Measurements from ENCODE around the gene RRP36.
A peak's percentile ranks its signal among the peaks of the same experiment; 100 is the strongest.
"Not testable (repeated sequence)": the region's sequence is repeated elsewhere in the genome, so short reads cannot be mapped to it uniquely, and the experiment has no call there.

RRP36 gene

DNA sequence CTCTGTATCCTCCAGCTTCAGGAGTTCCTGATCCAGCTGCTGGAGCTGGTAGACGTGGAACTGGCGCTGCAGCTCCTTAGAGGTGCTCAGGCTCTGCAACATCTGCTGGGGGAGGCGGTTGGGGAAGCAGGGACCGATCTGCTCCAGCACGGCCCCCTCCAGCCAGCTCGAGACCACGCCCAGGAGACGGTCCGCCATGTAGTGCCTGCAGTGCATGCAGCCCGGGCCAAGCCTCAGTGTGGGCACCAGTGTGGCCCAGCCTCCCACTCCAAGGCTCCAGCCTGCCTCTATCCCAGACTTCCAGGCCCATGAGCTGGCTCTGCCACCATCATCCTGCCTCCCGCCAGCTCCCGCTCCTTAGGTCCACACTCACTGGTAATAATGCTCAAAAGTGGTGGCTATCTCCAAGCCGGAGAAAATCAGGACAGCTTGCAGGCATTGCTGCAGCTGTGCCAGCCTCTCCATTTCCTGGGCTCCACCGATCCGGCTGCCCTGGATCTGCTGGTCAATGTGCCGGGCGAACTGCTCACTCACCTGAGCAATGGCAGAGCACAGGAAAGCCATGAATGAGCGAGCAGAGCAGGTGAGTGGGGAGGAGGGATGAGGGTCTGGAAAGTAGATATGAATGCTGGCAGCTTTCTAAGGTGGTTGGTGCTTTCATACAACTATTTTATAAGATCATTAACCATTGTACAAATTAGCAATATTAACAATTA, 19.3 kb downstream of the RRP36 start:
- DNase-seq = no peak

DNA sequence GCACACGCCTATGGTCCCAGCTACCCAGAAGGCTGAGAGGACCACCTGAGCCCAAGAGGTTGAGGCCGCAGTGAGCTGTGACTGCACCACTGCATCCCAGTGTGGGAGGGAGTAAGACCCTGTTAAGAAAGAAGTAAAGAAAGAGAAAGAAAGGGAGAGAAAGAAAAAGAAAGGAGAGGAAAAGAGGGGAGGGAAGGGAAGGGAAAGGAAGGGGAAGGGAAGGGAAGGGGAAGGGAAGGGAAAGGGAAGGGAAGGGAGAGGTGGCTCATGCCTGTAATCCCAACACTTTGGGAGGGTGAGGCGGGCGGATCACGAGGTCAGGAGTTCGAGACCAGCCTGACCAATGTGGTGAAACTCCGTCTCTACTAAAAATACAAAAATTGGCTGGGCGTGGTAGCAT, 20.1 kb downstream of the RRP36 start:
- not testable (repeated sequence) for DNase-seq

DNA sequence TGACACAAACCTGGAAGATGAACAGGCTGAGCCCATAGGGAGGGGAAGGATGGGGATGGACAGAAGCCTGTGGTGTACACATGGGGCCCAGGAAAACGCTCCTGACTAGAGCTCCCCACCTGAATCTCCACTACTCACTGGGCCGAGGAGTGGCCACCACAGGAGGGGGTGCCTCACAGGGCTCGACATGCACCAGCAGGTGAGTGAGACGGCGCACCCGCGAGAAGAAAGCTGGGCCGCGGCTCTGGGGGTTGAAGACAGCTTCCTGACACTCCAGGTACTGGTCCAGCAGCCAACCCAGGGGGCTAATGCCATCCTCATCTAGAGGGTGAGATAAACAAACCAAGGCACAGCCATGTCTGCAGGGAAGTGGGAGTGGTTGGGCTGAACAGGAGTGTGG, 21.9 kb downstream of the RRP36 start:
- DNase-seq = no peak

DNA sequence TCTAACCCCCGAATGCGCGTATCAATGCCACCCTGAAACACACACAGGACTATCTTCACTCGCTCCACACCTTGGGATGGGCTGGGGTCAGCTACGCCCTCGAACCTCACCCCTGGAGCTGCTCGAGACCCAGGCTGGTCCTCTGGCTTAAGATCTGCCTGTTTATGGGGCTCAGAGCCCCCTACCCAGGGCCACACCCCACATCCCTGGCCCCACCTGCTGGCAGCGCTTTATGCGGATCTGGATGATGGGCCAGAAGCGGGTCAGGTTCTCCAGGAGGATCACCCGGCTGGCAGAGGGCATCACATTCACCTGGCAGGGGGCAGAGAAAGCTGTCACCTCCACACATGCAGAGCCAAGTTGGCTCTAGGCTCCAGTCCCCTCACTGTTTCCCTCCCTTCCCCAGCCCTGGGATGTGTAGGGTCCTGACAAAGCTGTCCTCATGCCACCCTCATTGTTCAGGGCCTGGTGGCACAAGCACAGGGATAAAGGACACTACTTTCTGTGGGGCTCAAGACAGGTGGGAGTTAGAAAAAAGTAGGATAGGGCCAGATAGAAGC, 24.0 kb downstream of the RRP36 start:
- DNase-seq = no peak

DNA sequence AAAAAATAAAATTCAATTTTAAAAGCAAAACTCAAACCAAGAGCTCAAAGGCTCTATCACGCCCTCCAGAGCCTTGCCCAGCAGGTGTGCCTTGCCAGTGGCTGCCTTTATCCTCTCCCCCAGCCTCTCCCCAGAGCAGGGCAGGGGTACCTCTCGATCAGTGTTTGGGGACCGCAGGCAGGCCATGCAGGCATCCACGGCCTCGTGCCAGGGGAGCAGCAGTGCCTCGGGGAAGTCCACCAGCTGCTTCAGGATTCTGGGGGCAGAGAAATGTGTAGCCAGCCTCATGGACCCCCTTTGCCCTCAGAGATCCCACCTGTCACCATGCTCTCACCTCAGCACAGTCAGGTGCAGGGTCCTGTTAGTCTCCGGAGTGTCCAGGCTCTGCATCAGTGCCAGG, 26.6 kb downstream of the RRP36 start:
- no peak for DNase-seq

DNA sequence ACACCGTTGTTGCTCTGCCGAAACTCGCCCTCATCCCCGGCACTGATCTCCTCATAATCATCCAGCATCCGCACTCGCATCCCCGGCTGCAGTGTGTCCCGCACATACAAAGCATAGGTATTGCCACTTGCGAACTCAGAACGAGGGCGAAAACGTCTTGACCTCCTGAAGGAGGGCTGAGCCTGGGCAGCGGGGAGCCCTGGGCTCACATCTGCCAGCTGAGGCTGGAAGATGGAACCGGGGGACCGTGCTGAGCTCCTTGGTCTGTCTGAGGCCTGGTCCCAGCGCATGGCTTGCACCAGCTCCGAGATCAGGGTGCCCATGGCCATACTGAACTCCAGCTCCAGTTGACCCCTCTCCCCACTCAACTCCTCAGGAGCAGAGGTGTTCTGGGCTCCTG, 29.6 kb downstream of the RRP36 start:
- no peak for DNase-seq

DNA sequence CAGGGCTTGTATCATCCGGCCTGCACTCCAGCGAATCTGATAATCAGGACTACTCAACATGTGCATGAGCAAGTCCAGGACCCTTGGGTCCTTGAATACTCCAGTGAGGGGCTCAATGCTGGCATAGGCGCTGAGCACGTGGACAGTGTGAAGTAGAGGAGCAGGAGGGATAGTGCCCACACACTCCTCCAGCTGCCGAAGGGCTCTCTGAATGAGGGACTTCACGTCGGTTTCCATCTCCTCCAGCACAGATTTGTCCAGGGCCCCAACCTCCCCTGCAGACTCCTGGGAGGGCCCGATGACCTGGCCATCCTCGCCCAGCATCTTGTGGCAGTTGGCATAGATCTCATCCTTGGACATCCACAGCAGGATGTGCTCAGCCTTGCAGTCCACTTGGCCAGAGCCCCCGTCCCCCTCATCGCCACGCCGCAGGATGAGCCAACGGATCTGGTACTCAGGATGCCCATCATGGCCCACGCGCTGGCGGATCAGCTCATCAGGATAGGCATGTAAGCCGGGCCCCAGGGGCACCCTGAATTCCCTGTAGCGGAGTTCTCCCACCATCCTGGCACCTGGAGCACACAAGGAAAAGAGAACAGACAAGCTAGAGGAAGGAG, 30.9 kb downstream of the RRP36 start:
- DNase-seq = no peak

DNA sequence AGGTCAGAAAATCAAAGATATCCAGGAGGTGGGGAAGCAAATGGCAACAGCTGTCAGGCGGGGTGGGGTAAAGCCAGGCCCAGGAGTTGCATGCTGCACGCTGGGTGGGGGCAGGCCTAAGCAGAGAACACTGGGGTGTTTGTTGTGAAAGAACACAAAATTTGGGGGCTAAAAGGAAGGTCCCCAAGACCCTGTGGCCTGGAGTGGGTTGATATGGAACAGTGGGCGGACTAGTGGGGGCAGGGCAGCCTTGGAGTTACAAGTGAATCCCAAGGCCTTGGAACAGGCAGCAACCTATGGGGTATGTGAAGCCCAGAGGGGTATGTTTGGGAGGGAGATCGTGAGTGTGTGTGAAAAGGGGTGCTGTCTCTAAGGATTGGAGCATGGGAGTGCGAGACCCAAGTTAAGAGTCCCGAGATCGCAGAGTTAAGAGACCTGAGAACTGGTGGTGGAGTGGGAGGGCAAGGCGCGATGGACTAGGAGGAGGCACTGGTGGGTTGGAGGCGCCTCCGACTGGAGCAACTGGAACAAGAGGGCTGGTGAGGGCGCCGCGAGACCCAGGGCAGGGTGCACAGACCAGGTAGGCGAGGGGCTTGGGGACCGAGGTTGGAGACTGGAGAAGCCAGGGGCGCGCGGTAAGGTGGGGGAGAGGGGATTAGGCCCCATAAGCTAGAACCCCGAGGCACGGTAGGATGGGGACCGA, 31.6 kb downstream of the RRP36 start:
- no peak for DNase-seq

DNA sequence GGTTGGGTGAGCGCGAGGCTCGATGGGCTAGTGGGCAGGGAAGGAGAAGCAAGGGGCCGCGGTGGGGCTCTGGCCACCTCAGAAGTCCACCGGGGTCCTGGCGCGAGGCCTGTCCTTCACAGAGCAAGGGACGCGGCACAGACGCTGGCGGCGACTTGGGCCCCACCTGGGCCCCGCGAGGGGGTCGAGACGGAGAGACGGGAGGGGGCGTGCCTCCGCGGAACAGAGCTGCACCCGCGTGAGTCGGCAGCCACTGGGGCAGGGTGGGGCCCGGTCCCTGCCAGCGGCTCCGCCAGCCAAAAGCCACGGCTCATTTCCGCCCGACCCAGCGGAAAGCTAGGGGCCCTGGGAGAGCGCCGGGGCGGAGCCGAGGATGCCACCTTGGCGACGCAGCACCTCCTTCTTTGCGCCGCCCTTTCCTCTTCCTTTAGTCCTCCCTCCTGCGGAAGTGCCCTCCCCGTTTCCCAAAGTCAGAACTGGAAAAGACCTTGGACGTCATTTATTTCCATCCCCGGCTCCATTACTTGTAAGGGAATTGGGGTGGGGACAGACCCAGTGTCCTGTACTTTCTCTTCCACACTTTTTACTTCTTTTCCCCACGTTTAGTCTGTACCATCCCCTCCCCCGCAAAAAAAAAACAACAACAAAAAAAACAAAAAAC, 32.3 kb downstream of the RRP36 start, which contains the start of gene CUL7:
Gene CUL7, minus strand, starts transcription at position 307 of the 661 bp plus-strand sequence. CDS start 1,063 bp downstream, outside the sequence.
- DNase-seq = peak; percentile 97

DNA sequence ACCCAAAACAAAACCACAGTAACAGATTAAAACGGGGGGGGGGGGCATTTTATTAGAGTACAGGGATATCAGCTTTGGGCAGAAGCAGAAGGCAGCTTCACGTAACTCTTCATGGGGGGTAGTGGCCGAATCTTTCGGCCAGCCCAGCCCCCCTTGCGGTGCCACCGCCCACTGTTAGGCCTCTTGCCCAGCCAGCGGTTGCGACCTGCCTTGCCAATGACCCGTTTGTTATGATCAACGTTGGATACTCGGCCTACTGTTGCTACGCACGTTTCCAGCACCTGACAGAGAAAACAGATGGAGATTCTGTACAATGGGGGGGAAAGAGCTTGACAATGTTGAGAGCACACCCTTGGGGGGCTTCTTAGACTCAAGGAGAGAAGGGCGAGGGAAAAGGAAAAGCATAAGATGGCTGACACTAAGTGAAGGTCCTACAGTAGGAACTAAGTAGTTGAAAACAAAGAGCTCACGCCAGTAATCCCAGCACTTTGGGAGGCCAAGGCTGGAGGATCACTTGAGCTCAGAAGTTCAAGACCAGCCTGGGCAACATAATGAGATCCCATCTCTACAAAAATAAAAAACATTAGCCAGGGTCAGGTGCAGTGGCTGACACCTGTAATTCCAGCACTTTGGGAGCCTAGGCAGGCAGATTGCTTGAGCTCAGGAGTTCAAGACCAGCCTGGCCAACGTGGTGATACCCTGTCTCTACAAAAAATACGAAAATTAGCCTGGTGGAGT, 33.0 kb downstream of the RRP36 start:
- no peak for DNase-seq

DNA sequence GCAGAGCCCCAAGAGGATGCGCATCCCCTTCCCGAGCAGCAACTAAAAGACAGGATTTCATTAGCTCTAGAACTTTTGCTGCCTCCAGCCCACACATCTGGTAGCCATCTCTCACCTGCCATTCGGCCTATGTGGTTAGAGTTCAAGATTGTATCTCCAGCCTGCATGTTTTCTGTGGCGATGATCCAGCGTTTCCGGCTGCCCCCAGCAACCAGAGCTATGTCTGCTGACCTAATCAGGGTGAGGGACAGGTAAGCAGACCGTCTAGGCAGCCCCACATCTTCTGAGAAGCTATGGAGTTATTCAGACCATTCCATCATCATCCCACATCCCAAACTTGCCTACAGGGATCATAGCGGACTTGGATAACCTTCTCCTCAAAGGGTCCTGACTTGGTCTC, 34.5 kb downstream of the RRP36 start:
- no peak for DNase-seq

DNA sequence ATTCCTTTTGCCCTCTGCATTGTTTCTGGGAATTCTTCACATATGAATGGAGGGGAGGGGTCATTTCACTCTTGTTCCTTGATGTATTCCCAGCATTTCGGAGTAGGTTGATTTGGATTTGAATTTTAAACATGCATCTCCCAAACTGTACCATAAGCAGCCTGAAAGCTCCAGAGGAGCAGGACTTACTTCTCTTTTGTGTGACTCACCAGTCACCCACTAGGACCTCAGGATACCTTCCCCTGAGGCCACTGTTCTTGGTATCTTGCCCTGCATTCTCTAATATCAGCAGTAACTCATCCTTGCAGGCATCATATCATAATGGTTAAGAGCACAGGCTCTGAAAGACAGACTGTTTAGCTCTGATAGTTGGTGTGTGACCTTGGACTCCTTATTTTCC, 37.1 kb downstream of the RRP36 start:
- no peak for DNase-seq

DNA sequence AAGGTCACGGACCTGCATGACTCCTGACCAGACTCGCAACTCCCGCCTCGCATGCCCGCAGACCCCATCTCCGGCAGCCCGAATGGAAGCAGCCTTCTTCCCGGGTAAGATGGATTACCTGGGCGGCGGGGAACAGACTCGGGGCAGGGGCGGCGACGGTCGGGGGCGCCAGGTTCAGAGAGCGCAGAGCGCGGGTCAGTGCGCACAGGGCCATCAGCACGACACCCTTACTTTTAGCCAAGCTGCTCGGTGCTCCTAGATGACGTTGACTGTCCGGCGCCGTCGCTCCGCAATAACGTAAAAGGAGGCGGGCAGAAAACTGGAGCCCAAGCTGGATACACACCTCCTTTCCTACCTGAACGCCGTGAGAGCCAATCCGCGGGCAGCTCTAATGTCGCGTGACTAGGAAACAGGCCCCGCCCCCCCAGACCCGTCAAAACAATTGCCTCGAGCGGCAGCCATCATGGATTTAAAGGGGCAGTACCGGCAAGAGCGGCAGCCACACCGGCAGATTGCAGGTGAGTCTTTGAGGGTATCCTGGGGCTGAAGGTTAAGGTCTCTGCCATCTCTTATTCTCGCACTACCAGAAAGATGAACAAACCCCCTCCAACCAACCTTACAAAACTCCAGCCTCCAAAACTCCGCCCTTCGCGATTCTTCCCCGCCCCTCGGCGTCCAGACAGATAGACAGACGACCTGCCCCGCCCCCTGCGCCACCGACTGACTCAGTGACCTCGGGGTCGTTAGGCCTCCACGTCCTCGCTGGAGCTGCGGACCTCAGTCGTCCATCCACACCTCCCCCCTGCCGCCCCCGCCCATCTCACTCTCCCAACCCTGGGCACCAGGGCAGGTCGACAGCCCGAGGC, 38.0 kb downstream of the RRP36 start, which contains the start of the genes KLC4 and MRPL2:
Gene KLC4, plus strand, starts transcription at position 464 of the 866 bp plus-strand sequence. CDS start 1,705 bp downstream, outside the sequence.
Gene MRPL2, minus strand, starts transcription at position 267 of the 866 bp plus-strand sequence. Its CDS starts 53 bp downstream, at position 214.
- peak; percentile 97 for DNase-seq

DNA sequence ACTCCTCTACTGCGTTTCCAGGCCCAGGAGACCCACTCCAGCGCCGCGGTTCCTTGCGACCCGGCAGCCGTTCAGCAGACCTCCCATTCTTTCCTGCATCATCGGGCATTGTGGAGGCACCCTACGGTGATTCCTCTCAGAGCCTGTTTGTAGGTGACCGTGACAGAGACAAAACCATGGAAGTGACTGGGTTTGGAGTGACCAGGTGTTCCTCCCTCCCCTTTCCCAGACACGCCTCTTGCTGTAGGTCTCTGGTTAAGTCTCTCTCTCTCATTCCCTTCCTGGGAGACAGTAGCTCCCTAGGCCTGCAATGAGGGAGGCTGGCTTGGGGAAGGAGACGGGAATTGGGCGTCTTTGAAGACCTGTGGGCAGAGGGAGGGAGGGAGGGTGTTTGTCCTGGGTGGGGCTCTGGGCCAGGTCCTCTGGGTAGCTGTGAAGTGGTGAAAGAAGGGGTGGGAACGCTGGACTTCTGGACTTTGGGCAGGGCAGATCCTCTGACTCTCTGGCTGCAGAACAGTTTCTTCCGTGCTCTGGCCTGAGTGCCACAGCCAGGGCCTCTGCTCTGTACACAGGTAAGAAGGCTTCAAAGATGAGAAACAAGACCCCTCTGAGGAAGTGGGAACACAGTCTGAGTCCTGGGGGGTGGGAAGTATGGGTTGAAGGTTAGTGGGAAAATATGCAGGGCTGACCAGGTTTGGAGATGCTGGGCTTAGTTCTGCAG, 38.8 kb downstream of the RRP36 start:
- DNase-seq = peak; percentile 35

DNA sequence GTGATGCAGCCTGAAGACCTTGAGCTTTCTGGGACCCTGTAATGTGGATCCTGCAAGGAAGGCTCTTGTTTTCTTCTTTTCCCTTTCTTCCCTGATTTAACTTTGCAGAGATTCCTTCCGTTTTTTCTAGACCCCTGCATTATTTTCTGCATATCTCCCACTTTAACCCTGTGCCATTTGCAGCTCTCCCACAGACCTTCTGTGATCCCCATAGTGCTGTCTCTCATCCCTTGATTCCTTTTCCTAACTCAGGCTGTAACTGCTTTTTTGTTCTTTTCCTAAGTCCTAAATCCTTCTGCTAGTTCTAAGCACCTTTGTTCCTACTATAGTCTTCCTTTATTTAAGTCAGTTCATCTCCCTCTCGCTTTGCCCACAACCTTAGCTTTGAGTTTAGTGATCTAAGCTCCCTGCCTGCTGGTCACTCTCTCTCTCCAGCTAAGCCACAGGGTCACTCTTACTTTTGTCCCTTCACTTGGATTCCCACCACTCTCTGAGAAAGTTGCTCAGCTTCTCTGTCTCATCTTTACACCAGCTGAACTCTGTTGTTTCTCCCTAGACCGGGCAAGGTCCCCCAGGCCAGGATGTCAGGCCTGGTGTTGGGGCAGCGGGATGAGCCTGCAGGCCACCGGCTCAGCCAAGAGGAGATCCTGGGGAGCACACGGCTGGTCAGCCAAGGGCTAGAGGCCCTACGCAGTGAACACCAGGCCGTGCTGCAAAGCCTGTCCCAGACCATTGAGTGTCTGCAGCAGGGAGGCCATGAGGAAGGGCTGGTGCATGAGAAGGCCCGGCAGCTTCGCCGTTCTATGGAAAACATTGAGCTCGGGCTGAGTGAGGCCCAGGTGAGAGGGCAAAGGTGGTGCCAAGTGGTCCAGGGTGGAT, 39.6 kb downstream of the RRP36 start:
- no peak for DNase-seq

DNA sequence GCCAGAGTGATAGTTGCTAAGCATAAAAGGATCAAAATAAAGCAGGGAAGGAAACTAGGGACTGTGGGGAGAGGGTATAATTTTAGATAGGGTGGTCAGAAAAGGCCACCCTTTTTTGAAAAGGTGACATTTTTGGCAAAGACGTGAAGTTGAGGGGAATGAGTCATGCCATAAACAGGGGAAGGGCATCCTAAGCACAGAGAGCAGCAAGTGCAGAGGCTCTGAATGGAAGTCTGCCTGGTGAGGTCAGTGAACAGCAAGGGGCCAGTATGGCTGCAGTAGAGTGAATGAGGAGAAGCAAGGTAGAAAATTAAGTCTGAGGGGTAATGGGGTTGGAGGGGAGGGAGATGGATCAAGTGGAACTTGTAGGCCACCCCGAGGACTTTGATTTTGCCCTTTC, 40.4 kb downstream of the RRP36 start:
- DNase-seq = no peak

DNA sequence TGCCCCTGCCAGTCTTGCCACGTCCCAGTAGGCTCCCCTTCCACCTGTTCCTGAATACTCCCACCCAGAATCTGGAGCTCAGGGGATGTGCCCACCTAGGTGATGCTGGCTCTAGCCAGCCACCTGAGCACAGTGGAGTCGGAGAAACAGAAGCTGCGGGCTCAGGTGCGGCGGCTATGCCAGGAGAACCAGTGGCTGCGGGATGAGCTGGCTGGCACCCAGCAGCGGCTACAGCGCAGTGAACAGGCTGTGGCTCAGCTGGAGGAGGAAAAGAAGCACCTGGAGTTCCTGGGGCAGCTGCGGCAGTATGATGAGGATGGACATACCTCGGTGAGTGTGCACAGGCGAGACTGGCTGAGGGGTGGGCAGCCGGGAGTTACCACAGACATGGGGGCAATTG, 41.4 kb downstream of the RRP36 start:
- no peak for DNase-seq

DNA sequence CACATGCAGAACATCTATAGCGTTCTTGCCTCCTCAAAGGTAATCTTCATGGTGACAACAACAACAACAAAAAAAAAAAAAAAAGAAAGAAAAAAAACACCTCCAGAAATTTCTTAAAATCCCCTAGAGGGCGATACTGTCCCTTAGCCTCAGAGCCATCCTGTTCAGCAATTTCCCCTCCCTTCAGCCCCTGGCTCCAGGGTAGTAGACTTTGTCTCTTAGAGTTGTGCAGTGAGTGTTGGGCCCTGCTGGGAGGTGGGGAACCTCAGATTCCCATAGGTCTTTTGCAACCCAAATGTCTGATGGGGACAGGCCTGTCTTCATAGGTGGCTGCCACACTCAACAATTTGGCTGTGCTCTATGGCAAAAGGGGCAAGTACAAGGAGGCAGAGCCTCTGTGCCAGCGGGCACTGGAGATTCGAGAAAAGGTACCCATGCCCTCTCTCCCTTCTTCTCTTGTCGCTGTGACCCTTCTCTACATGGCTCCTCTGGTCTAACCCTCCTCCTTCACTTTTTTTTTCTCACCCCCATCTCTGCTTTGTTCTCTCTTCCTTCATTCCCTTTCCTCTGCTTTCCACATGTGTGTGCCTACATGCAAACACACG, 48.7 kb downstream of the RRP36 start:
- peak; percentile 17 for DNase-seq

Measured in NCI-H748 treated with DMSO at 0.1 percent for 48 hours (cell line).